OCI-LY1 (cell line): Measurements from ENCODE around the gene GFPT2.

Experiments used
- H2AFZ ChIP-seq: fragments of 200-600 bp; sonication (generic), shearing (Covaris generic); 2 replicates; pipeline ENCODE4 v1.6.0; 2014; ENCODE audit warnings: antibody characterized with exemption, mild to moderate bottlenecking, low read length
- H3F3A ChIP-seq: fragments of 200-600 bp; sonication (generic), shearing (Covaris generic); 2 replicates; pipeline ENCODE4 v1.6.0; 2014; ENCODE audit warnings: mild to moderate bottlenecking, antibody characterized with exemption, low read length, moderate library complexity; ENCODE audit not compliant: insufficient read depth
- H3K27ac ChIP-seq: fragments of 200-600 bp; sonication (generic); 2 replicates; pipeline ENCODE4 v1.5.1; 2014; ENCODE audit warnings: low read length, mixed run types, mild to moderate bottlenecking, low read depth; ENCODE audit not compliant: poor library complexity, severe bottlenecking
- H3K27me3 ChIP-seq: fragments of 200-600 bp; sonication (generic); 2 replicates; pipeline ENCODE4 v1.6.0; 2014; ENCODE audit warnings: antibody characterized with exemption, mild to moderate bottlenecking, low read length, moderate library complexity; ENCODE audit not compliant: insufficient read depth
- H3K36me3 ChIP-seq: fragments of 200-600 bp; sonication (generic); 2 replicates; pipeline ENCODE4 v1.6.1; 2014; ENCODE audit warnings: mild to moderate bottlenecking, antibody characterized with exemption, low read length, moderate library complexity, mixed read lengths; ENCODE audit not compliant: insufficient read depth
- H3K4me1 ChIP-seq: fragments of 200-600 bp; sonication (generic); 2 replicates; pipeline ENCODE4 v1.5.1; 2014; ENCODE audit warnings: mild to moderate bottlenecking, low read length, moderate library complexity; ENCODE audit not compliant: insufficient read depth, severe bottlenecking
- H3K4me2 ChIP-seq: fragments of 200-600 bp; sonication (generic), shearing (Covaris generic); 2 replicates; pipeline ENCODE4 v1.6.1; 2014; ENCODE audit warnings: low read length
- H3K4me3 ChIP-seq: fragments of 200-600 bp; sonication (generic); 2 replicates; pipeline ENCODE4 v1.5.1; 2014; ENCODE audit warnings: low read length, low read depth, mild to moderate bottlenecking, mixed read lengths; ENCODE audit not compliant: poor library complexity, severe bottlenecking
- H3K79me2 ChIP-seq: fragments of 200-600 bp; shearing (Covaris generic); 2 replicates; pipeline ENCODE4 v1.6.1; 2016; ENCODE audit warnings: mixed run types, low read length, mixed read lengths; ENCODE audit not compliant: insufficient read depth
- H3K9ac ChIP-seq: fragments of 200-600 bp; sonication (generic), shearing (Covaris generic); 2 replicates; pipeline ENCODE4 v1.6.1; 2014; ENCODE audit warnings: mild to moderate bottlenecking, low read length, mixed read lengths
- H3K9me2 ChIP-seq: fragments of 200-600 bp; sonication (generic), shearing (Covaris generic); 2 replicates; pipeline ENCODE4 v1.6.1; 2014; ENCODE audit warnings: low read depth, mild to moderate bottlenecking, low read length, mixed read lengths
- H3K9me3 ChIP-seq: fragments of 200-600 bp; shearing (Covaris generic); 2 replicates; pipeline ENCODE4 v1.6.1; 2014; ENCODE audit warnings: low read length, mixed read lengths
- H4K20me1 ChIP-seq: fragments of 200-600 bp; sonication (generic), shearing (Covaris generic); 2 replicates; pipeline ENCODE4 v1.6.0; 2016; ENCODE audit warnings: mild to moderate bottlenecking, low read length; ENCODE audit not compliant: insufficient read depth
- CTCF ChIP-seq: fragments of 200-600 bp; sonication (generic), shearing (Covaris generic); IDR thresholded peaks from 2 replicates; pipeline ENCODE4 v1.5.1; 2017; ENCODE audit warnings: mild to moderate bottlenecking, antibody characterized with exemption, low read length, moderate library complexity, mixed read lengths
- EZH2 ChIP-seq: fragments of 200-600 bp; sonication (generic), shearing (Covaris generic); IDR thresholded peaks from 2 replicates; pipeline ENCODE4 v1.8.0; 2017; ENCODE audit warnings: borderline replicate concordance, mixed run types, mild to moderate bottlenecking, antibody characterized with exemption, low read length, moderate library complexity, mixed read lengths

GFPT2 gene

GRCh38 chr5:180347702-180348101 is 5.4 kb downstream of the GFPT2 start:
- no peak overlapping the region for H3K9ac ChIP-seq
- no peak overlapping the region for H2AFZ ChIP-seq
- no peaks in the 10 kb centered on the region for H3K9me3 ChIP-seq
- H3K79me2 ChIP-seq, result no peaks in the 10 kb centered on the region
- no peaks in the 10 kb centered on the region for H3K27me3 ChIP-seq
- H3F3A ChIP-seq, result no peaks in the 10 kb centered on the region
- no peaks in the 10 kb centered on the region for H3K36me3 ChIP-seq
- TF ChIP-seq EZH2 (no peak), CTCF (no peak)
- no peaks in the 10 kb centered on the region for H4K20me1 ChIP-seq
- no peaks in the 10 kb centered on the region for H3K9me2 ChIP-seq
- no peak overlapping the region for H3K4me2 ChIP-seq
- H3K4me1 ChIP-seq, result no peaks in the 10 kb centered on the region
- H3K27ac ChIP-seq, result no peak overlapping the region
- no peak overlapping the region for H3K4me3 ChIP-seq

- no peak for TF ChIP-seq EZH2
- no peak for TF ChIP-seq CTCF
Observed at GRCh38 chr5:180346358-180346757, 6.8 kb downstream of the GFPT2 start.

GRCh38 chr5:180345781-180346180 is 7.4 kb downstream of the GFPT2 start:
- H3K4me3 ChIP-seq, result no peak overlapping the region
- no peaks in the 10 kb centered on the region for H3K79me2 ChIP-seq
- H3K4me2 ChIP-seq, result no peak overlapping the region
- no peaks in the 10 kb centered on the region for H3K36me3 ChIP-seq
- no peaks in the 10 kb centered on the region for H3K9me3 ChIP-seq
- TF ChIP-seq EZH2 (no peak), CTCF (no peak)
- no peak overlapping the region for H2AFZ ChIP-seq
- H3K27ac ChIP-seq, result no peak overlapping the region
- no peaks in the 10 kb centered on the region for H4K20me1 ChIP-seq
- H3K9ac ChIP-seq, result no peak overlapping the region
- no peaks in the 10 kb centered on the region for H3K27me3 ChIP-seq
- no peaks in the 10 kb centered on the region for H3K9me2 ChIP-seq
- no peaks in the 10 kb centered on the region for H3K4me1 ChIP-seq
- no peaks in the 10 kb centered on the region for H3F3A ChIP-seq

More at GRCh38 chr5:180346358-180346757, 6.8 kb downstream of the GFPT2 start:
- H2AFZ ChIP-seq, result no peak overlapping the region
- no peaks in the 10 kb centered on the region for H3K27me3 ChIP-seq
- H3K27ac ChIP-seq, result no peak overlapping the region
- no peaks in the 10 kb centered on the region for H3K9me3 ChIP-seq
- no peaks in the 10 kb centered on the region for H3K4me1 ChIP-seq
- no peaks in the 10 kb centered on the region for H3K36me3 ChIP-seq
- no peak overlapping the region for H3K4me2 ChIP-seq
- no peaks in the 10 kb centered on the region for H3K9me2 ChIP-seq
- no peak overlapping the region for H3K9ac ChIP-seq
- H3K79me2 ChIP-seq, result no peaks in the 10 kb centered on the region
- H4K20me1 ChIP-seq, result no peaks in the 10 kb centered on the region
- H3K4me3 ChIP-seq, result no peak overlapping the region
- no peaks in the 10 kb centered on the region for H3F3A ChIP-seq
